ENCODE measurements around the gene OPRM1.

- TF ChIP-seq, protein P1, sequence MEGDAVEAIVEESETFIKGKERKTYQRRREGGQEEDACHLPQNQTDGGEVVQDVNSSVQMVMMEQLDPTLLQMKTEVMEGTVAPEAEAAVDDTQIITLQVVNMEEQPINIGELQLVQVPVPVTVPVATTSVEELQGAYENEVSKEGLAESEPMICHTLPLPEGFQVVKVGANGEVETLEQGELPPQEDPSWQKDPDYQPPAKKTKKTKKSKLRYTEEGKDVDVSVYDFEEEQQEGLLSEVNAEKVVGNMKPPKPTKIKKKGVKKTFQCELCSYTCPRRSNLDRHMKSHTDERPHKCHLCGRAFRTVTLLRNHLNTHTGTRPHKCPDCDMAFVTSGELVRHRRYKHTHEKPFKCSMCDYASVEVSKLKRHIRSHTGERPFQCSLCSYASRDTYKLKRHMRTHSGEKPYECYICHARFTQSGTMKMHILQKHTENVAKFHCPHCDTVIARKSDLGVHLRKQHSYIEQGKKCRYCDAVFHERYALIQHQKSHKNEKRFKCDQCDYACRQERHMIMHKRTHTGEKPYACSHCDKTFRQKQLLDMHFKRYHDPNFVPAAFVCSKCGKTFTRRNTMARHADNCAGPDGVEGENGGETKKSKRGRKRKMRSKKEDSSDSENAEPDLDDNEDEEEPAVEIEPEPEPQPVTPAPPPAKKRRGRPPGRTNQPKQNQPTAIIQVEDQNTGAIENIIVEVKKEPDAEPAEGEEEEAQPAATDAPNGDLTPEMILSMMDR (IDR thresholded peaks at IDR 0.05), result no peak
- no peak for TF ChIP-seq EP300 (IDR thresholded peaks at IDR 0.05)
- no peak for TF ChIP-seq POLR2A (IDR thresholded peaks at IDR 0.05)
These were observed 167.1 kb downstream of the OPRM1 start for GRCh38 chr6:154206141-154206540.
